ENCODE measurements around the gene PEAK1.

- TF ChIP-seq SPI1 (IDR thresholded peaks at IDR 0.05; ENCODE audit: borderline replicate concordance, low read depth) (no peak), CTCF (IDR thresholded peaks at IDR 0.05; ENCODE audit: insufficient read depth, low read length) (no peak), POLR2AphosphoS5 (IDR thresholded peaks at IDR 0.05; ENCODE audit: low read depth) (no peak), GABPA (IDR thresholded peaks at IDR 0.05; ENCODE audit: low read depth) (no peak)
Observed at GRCh38 chr15:77430213-77430612, 10.3 kb upstream of the PEAK1 start.
